HG02623 (cell line): ENCODE measurements around the gene TAL1.
A peak's percentile ranks its signal among the peaks of the same experiment; 100 is the strongest.

Source experiments
- ATAC-seq: cut with Tn5 transposase; IDR thresholded peaks from one replicate; pipeline ENCODE4 v1.9.1; 2021; ENCODE audit warnings: moderate library complexity; ENCODE audit not compliant: unreplicated experiment

TAL1 gene

GRCh38 chr1:47189844-47190508 is 42.0 kb downstream of the TAL1 start, which contains the start of gene PDZK1IP1:
PDZK1IP1 (minus strand) TSS chr1:47190036; CDS start chr1:47189932, 104 bp downstream.
- no peak for ATAC-seq

- ATAC-seq, result no peak
Measured at GRCh38 chr1:47188791-47189785, 42.9 kb downstream of the TAL1 start.

- ATAC-seq, result no peak
Measured at GRCh38 chr1:47187926-47188250, 44.1 kb downstream of the TAL1 start.

- no peak for ATAC-seq
Measured at GRCh38 chr1:47187231-47187925, 44.6 kb downstream of the TAL1 start.

- no peak for ATAC-seq
Measured at GRCh38 chr1:47186267-47187185, 45.5 kb downstream of the TAL1 start.

GRCh38 chr1:47184822-47185677 is 47.0 kb downstream of the TAL1 start:
- ATAC-seq, result no peak

- ATAC-seq, result no peak
Measured at GRCh38 chr1:47184090-47184821, 47.8 kb downstream of the TAL1 start.

- no peak for ATAC-seq
Measured at GRCh38 chr1:47183308-47184089, 48.5 kb downstream of the TAL1 start.

- ATAC-seq, result no peak
Measured at GRCh38 chr1:47182676-47183235, 49.3 kb downstream of the TAL1 start.

- no peak for ATAC-seq
Measured at GRCh38 chr1:47181955-47182675, 49.9 kb downstream of the TAL1 start.

GRCh38 chr1:47181095-47181954 is 50.7 kb downstream of the TAL1 start:
- ATAC-seq, result no peak

GRCh38 chr1:47180603-47181094 is 51.4 kb downstream of the TAL1 start:
- no peak for ATAC-seq

GRCh38 chr1:47179988-47180563 is 51.9 kb downstream of the TAL1 start:
- no peak for ATAC-seq

GRCh38 chr1:47179017-47179987 is 52.7 kb downstream of the TAL1 start:
- peak; percentile 82 for ATAC-seq
